GM19397 (cell line): Measurements from ENCODE around the gene ZNF503.
"Not testable (repeated sequence)": the region's sequence is repeated elsewhere in the genome, so short reads cannot be mapped to it uniquely, and the experiment has no call there.

ENCODE experiments used
- ATAC-seq: cut with Tn5 transposase; IDR thresholded peaks from one replicate; pipeline ENCODE4 v1.9.1; 2021; ENCODE audit warnings: mild to moderate bottlenecking, moderate library complexity; ENCODE audit not compliant: unreplicated experiment

ZNF503 gene

GRCh38 chr10:75395932-75396630, 5.5 kb downstream of the ZNF503 start:
- no peak for ATAC-seq

GRCh38 chr10:75395066-75395931, 6.3 kb downstream of the ZNF503 start:
- ATAC-seq = no peak

GRCh38 chr10:75394221-75394620, 7.3 kb downstream of the ZNF503 start:
- ATAC-seq = no peak

- ATAC-seq = no peak
These were observed 8.8 kb downstream of the ZNF503 start for GRCh38 chr10:75392744-75393143.

GRCh38 chr10:75392271-75392670, 9.3 kb downstream of the ZNF503 start:
- ATAC-seq = no peak

GRCh38 chr10:75390178-75390577, 11.4 kb downstream of the ZNF503 start:
- no peak for ATAC-seq

- no peak for ATAC-seq
These were observed 13.5 kb downstream of the ZNF503 start for GRCh38 chr10:75388082-75388481.

GRCh38 chr10:75386128-75386527, 15.4 kb downstream of the ZNF503 start:
- no peak for ATAC-seq

GRCh38 chr10:75379817-75380216, 21.7 kb downstream of the ZNF503 start:
- ATAC-seq = no peak

GRCh38 chr10:75379212-75379724, 22.3 kb downstream of the ZNF503 start:
- no peak for ATAC-seq

- ATAC-seq = no peak
These were observed 23.2 kb downstream of the ZNF503 start for GRCh38 chr10:75378379-75378778.

GRCh38 chr10:75377869-75378268, 23.7 kb downstream of the ZNF503 start:
- ATAC-seq = no peak

GRCh38 chr10:75375838-75376237, 25.7 kb downstream of the ZNF503 start:
- no peak for ATAC-seq

GRCh38 chr10:75371010-75371409, 30.6 kb downstream of the ZNF503 start:
- no peak for ATAC-seq

- not testable (repeated sequence) for ATAC-seq
These were observed 31.7 kb downstream of the ZNF503 start for GRCh38 chr10:75369838-75370237.

- ATAC-seq = no peak
These were observed 33.7 kb downstream of the ZNF503 start for GRCh38 chr10:75367901-75368300.

- ATAC-seq = no peak
These were observed 34.5 kb downstream of the ZNF503 start for GRCh38 chr10:75367021-75367487.

GRCh38 chr10:75363431-75363830, 38.1 kb downstream of the ZNF503 start:
- no peak for ATAC-seq

GRCh38 chr10:75359876-75360275, 41.7 kb downstream of the ZNF503 start:
- not testable (repeated sequence) for ATAC-seq

GRCh38 chr10:75358835-75359421, 42.6 kb downstream of the ZNF503 start:
- no peak for ATAC-seq

- ATAC-seq = no peak
These were observed 43.4 kb downstream of the ZNF503 start for GRCh38 chr10:75358132-75358531.
